ENCODE results near the gene CLIP4.

- TF ChIP-seq CTCF (IDR thresholded peaks at IDR 0.05): no peak
- no peak for TF ChIP-seq POLR2A (IDR thresholded peaks at IDR 0.05)
Measured at GRCh38 chr2:29226375-29226774, 111.2 kb downstream of the CLIP4 start.

Measured in uterus (tissue), 2 donors.